Pancreas (tissue), 10 donors: ENCODE results near the gene RPN1. TPM values are rescaled to one million over a fixed set of nuclear protein-coding genes. Genes with fewer than 3 reads are reported as not detected.

Experiments
- ATAC-seq, 4 donors: fragments of 200-7000 bp; cut with Tn5 transposase; one replicate each; pipeline versions ENCODE4 v1.8.0 to v1.9.1; 2020; ENCODE audit warnings: mild to moderate bottlenecking in 4 of 4, moderate library complexity in 4 of 4
- DNase-seq, 6 donors: peaks; one replicate each; pipeline ENCODE4 v3.0.0-alpha.2; 2020
- FAIRE-seq: peaks from 2 replicates; lab custom pipeline; 2012; peaks lifted over from hg19 to GRCh38; lab: Jason Lieb, UNC
- H3K27ac ChIP-seq, 4 donors: fragments of 200-600 bp; sonication (generic); 1 replicate in 3 of 4; 2 replicates in 1 of 4; pipeline versions ENCODE4 v1.5.0 to v1.8.0; 2020
- H3K27me3 ChIP-seq, 4 donors: fragments of 200-600 bp; one replicate each; pipeline ENCODE4 v1.8.0; 2021
- H3K36me3 ChIP-seq, 3 donors: fragments of 200-600 bp; sonication (generic) in 1 of 3; one replicate each; pipeline versions ENCODE4 v1.5.0 to v1.8.0; 2020 to 2021
- H3K4me1 ChIP-seq, 3 donors: fragments of 200-600 bp; one replicate each; pipeline ENCODE4 v1.8.0; 2021
- H3K4me3 ChIP-seq, 4 donors: fragments of 200-600 bp; sonication (generic) in 2 of 4; one replicate each; pipeline versions ENCODE4 v1.5.0 to v1.8.0; 2020 to 2021
- H3K9me3 ChIP-seq, 4 donors: fragments of 200-600 bp; one replicate each; pipeline ENCODE4 v1.8.0; 2021
- WGBS, 2 donors: extraction: QIAGEN DNeasy Blood & Tissue Kit; methylation state at CpG; one replicate each; pipeline ENCODE4 v1.1.7; 2013; 5-methylcytosine and 5-hydroxymethylcytosine counted together
- intact Hi-C, 3 donors: fragments of 100-400 bp; cut with DNase I; formaldehyde crosslinking; loops; one replicate each; pipeline versions ENCODE4 v1.11.1 to v1.14.2; 2022
- polyA plus RNA-seq, 2 donors: library from polyadenylated mRNA; stranded (reverse); fragments of 200-250 nt; gene quantifications; one replicate each; pipeline ENCODE4 v1.2.3, GENCODE V29; 2013
- total RNA-seq, 6 donors: library from RNA; stranded (reverse); fragmentation: NEBNext Ultra II Directional in 4 of 6; extraction: Animal tissue kit (Norgen Biotek cat#: 25700) in 4 of 6; gene quantifications; one replicate each; pipeline versions ENCODE4 v1.2.1 to v1.2.4, GENCODE V29; 2021 to 2023
- TF ChIP-seq, protein P1 (sequence below), 4 donors: fragments of 200-600 bp; sonication (generic) in 3 of 4; IDR thresholded peaks; one replicate each; pipeline versions ENCODE4 v1.5.0 to v1.8.0; 2021; ENCODE audit warnings: antibody characterized with exemption in 4 of 4
- donor health status: healthy with polysubstance abuse.
- donor health status: DM: no; HTN: no; CAD: no; lungs with moderate emphysema.
- donor health status: DM: no; HTN: no; CAD: no.
- donor health status: control.
- donor health status: control.
- donor health status: Bipolar disorder and iron deficiency.
- donor health status: DM: yes; HTN: yes; CAD: no.
- donor health status: DM: no; HTN: no; CAD: no.
- donor health status: DM: no; HTN: no; CAD: no.
- donor health status: DM: yes; HTN: yes; CAD: no.

The RPN1 gene
- total and polyA plus RNA-seq, 8 donors: 52.5 to 137 (median 84.8) TPM

DNA sequence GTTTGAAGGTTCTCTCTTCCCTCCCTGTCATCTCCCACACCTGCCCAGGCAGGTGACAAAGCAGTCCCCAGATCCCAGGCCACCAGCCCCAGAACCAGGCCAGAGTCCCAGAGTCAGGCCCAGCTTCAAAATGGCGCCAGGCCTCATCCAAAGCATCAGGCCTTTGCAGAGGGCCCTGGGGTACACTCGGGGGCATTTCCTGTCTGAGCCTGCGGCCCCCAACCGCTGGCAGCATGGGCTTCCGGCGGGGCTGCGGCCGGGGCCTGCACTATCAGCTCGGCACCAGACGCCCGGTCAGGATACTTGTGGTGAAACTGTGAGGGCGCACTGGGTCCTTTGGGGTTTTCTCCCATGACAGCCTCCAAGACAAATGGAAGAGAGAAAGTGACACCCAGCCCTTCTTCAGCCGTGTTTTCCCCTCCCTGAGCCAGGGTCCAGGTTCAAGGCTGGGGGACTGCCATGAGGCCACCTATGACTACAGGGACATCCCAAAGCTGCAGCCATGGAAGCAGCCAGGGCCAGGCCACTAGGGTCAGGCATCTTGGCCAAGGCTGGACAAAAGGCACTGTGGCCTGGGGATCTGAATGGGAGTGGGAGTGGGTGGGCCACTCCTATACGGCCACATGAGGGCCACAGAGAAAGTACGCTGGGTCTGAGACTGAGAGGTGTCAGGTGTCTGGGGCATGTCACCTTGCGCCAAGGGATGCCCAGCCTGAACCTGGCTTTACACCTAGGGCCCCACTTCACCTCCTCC lies 33.9 kb downstream of the RPN1 start:
- WGBS, 2 donors: 88 to 95% methylated on average over 16 of the region's 16 CpGs
- TF ChIP-seq, protein P1, sequence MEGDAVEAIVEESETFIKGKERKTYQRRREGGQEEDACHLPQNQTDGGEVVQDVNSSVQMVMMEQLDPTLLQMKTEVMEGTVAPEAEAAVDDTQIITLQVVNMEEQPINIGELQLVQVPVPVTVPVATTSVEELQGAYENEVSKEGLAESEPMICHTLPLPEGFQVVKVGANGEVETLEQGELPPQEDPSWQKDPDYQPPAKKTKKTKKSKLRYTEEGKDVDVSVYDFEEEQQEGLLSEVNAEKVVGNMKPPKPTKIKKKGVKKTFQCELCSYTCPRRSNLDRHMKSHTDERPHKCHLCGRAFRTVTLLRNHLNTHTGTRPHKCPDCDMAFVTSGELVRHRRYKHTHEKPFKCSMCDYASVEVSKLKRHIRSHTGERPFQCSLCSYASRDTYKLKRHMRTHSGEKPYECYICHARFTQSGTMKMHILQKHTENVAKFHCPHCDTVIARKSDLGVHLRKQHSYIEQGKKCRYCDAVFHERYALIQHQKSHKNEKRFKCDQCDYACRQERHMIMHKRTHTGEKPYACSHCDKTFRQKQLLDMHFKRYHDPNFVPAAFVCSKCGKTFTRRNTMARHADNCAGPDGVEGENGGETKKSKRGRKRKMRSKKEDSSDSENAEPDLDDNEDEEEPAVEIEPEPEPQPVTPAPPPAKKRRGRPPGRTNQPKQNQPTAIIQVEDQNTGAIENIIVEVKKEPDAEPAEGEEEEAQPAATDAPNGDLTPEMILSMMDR (IDR thresholded peaks at IDR 0.05): no peak
- Histone ChIP-seq H3K4me3 (peak overlapping the region in 2 of 4 donors; percentile 3 to 64), H3K36me3 (peaks cover 4 to 23% (median 10%) of the 10 kb centered on the region in 3 donors), H3K9me3 (no peaks in the 10 kb centered on the region), H3K27me3 (no peaks in the 10 kb centered on the region), H3K4me1 (peaks cover 0 to 10% (median 7%) of the 10 kb centered on the region in 3 donors), H3K27ac (no peak overlapping the region)
- ATAC-seq: no peak
- intact Hi-C loops: loop anchor here in 1 of 3 donors (10.0 kb wide), 1 partner anchor 178 kb away; no protein-coding TSS in a partner anchor
- DNase-seq: peak in 2 of 6 donors; percentile 33 to 69
- FAIRE-seq: no peak

DNA sequence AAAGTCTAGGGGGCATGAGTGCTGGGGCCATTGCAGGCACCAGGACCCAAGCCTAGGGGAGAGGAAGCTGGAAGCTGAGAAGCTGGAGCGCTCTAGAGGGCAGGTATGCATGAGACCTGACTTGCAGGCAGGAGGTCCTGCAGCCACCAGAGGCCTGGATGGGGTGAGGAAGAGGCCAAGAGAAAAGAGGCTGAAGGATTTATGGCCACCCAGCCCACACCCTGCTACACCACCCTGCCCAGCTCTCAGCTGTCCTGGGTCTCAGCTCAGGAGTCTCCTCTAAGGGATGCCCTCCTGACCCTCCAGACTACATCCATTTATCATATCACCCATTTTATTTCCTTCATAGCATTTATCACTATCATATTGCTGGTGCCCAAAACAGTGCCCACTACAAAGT lies 36.5 kb downstream of the RPN1 start:
- Histone ChIP-seq H3K4me3 (no peak overlapping the region), H3K36me3 (peaks cover 0 to under 1% (median 0%) of the 10 kb centered on the region in 3 donors), H3K27me3 (no peaks in the 10 kb centered on the region), H3K9me3 (no peaks in the 10 kb centered on the region), H3K27ac (no peak overlapping the region), H3K4me1 (peaks cover 0 to 9% (median 6%) of the 10 kb centered on the region in 3 donors)
- TF ChIP-seq, protein P1 (IDR thresholded peaks at IDR 0.05): no peak
- ATAC-seq (no peak), FAIRE-seq (no peak), DNase-seq (no peak)
- WGBS, 2 donors: 88 to 100% methylated on average over 1 of the region's 1 CpG
- intact Hi-C loops: loop anchor here in 1 of 3 donors (10.0 kb wide), 1 partner anchor 181 kb away; no protein-coding TSS in a partner anchor

DNA sequence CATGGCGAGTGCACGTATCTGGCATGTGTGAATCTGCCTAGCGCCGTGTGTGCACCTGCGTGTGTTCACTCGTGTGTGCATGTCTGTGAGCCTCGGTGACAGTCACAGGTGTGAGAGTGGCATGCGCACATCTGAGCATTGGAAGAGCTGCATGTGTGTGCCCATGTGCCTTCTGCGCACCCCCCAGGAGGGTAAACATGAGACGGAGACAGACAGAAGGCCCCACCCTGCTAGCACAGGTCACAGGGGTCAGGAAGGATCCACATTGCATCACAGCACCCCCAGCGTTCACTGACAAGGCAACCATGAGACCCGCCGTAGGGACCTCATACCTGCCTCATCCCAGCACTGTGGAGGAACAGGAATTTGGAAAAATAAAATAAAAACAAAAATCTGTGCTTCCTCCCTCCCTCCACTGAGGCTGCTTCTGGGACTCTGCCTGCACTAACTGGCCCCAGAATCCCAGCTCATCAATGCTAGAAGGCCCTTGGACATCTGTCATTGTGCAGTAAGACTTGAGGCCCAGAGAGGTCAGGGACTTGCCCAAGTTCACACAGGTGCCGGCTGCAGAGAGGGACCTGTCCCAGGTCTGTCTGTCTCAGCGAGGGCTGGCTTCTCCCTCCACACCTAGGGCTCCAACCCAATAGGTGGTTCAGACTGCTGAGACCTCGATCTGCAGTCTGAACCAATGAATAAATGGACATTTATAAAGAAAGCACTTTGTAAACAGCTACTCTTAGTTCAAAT lies 37.4 kb downstream of the RPN1 start:
- H3K9me3 ChIP-seq: no peaks in the 10 kb centered on the region
- ATAC-seq (no peak), FAIRE-seq (no peak), DNase-seq (no peak)
- intact Hi-C loops: loop anchor here in 1 of 3 donors (10.0 kb wide), 1 partner anchor 182 kb away; no protein-coding TSS in a partner anchor
- WGBS, 2 donors: 81 to 88% methylated on average over 16 of the region's 16 CpGs
- TF ChIP-seq, protein P1 (IDR thresholded peaks at IDR 0.05): no peak
- H3K4me3 ChIP-seq: no peak overlapping the region
- H3K36me3 ChIP-seq: no peaks in the 10 kb centered on the region
- H3K27ac ChIP-seq: no peak overlapping the region
- H3K27me3 ChIP-seq: no peaks in the 10 kb centered on the region
- H3K4me1 ChIP-seq: peaks cover 0 to under 1% (median 0%) of the 10 kb centered on the region in 3 donors

DNA sequence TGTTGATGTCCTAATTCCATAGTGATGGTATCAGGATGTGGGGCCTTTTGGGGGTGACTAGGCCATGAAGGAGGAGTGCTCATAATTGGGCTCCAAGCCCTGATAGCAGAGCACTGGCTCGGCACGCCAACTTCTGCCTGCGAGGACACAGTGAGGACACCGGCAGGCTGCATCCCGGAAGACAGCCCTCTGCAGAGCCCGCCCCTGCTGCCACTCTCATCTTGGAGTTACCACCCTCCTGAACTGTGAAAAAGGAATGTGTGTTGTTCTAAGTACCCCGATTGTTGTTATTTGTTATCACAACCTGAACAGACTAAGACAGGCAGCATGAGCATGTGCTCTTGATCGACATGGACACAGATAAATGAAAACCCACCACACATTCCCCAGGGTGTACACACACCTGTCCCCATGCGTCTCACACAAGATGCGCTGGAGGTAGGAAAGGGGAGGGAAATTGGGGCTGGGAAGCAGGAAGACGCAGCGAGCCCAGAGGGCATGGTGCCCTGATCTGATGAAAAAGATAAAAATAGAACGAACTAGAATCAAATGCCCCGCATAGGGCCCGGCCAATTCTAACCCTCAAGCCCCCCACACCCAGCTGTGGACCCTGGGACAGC lies 40.1 kb downstream of the RPN1 start:
- Histone ChIP-seq H3K4me3 (no peak overlapping the region), H3K4me1 (peaks cover 0 to 4% (median 0%) of the 10 kb centered on the region in 3 donors), H3K36me3 (no peaks in the 10 kb centered on the region), H3K27ac (no peak overlapping the region), H3K9me3 (no peaks in the 10 kb centered on the region), H3K27me3 (no peaks in the 10 kb centered on the region)
- DNase-seq: no peak
- ATAC-seq: no peak
- WGBS, 2 donors: 78 to 79% methylated on average over 15 of the region's 15 CpGs
- no peak for FAIRE-seq
- intact Hi-C loops: loop anchor here in 1 of 3 donors (10.0 kb wide), 1 partner anchor 184 kb away; no protein-coding TSS in a partner anchor
- TF ChIP-seq, protein P1 (IDR thresholded peaks at IDR 0.05): no peak
